Loucy (cell line): Measurements from ENCODE around the gene ACP4.

Source experiments
- H2AFZ ChIP-seq: fragments of 200-600 bp; sonication (generic); 2 replicates; pipeline ENCODE4 v1.6.0; 2016; ENCODE audit warnings: antibody characterized with exemption, mild to moderate bottlenecking, low read length, moderate library complexity
- H3F3A ChIP-seq: fragments of 200-600 bp; 2 replicates; pipeline ENCODE4 v1.6.0; 2016; ENCODE audit warnings: antibody characterized with exemption, low read depth, mild to moderate bottlenecking
- H3K27me3 ChIP-seq: fragments of 200-600 bp; sonication (generic); 2 replicates; pipeline ENCODE4 v1.6.1; 2014; ENCODE audit warnings: low read length, mild to moderate bottlenecking; ENCODE audit not compliant: insufficient read depth, poor library complexity, severe bottlenecking
- H3K36me3 ChIP-seq: fragments of 200-600 bp; sonication (generic); 2 replicates; pipeline ENCODE4 v1.6.1; 2016; ENCODE audit warnings: low read length; ENCODE audit not compliant: insufficient read depth
- H3K4me1 ChIP-seq: fragments of 200-600 bp; sonication (generic); 2 replicates; pipeline ENCODE4 v1.5.1; 2014; ENCODE audit warnings: low read length, mild to moderate bottlenecking; ENCODE audit not compliant: insufficient read depth, poor library complexity, severe bottlenecking
- H3K4me2 ChIP-seq: fragments of 200-600 bp; sonication (generic); 2 replicates; pipeline ENCODE4 v1.6.0; 2014; ENCODE audit warnings: antibody characterized with exemption, low read length, low read depth, mild to moderate bottlenecking; ENCODE audit not compliant: poor library complexity, severe bottlenecking
- H3K4me3 ChIP-seq: fragments of 200-600 bp; sonication (generic); 2 replicates; pipeline ENCODE4 v1.5.1; 2014; ENCODE audit warnings: low read length, mild to moderate bottlenecking, mixed read lengths; ENCODE audit not compliant: poor library complexity, severe bottlenecking
- H3K79me2 ChIP-seq: fragments of 200-600 bp; sonication (generic); 2 replicates; pipeline ENCODE4 v1.6.1; 2014; ENCODE audit warnings: low read length; ENCODE audit not compliant: insufficient read depth
- H3K9ac ChIP-seq: fragments of 200-600 bp; sonication (generic); 2 replicates; pipeline ENCODE4 v1.6.0; 2014; ENCODE audit warnings: mild to moderate bottlenecking, low read depth, low read length, moderate library complexity; ENCODE audit not compliant: poor library complexity, severe bottlenecking
- H3K9me2 ChIP-seq: fragments of 200-600 bp; sonication (generic); replicated peaks from 2 replicates; pipeline ENCODE4 v1.6.1; 2016; ENCODE audit warnings: low read depth, low read length, mixed read lengths
- H3K9me3 ChIP-seq: fragments of 200-600 bp; sonication (generic); 2 replicates; pipeline ENCODE4 v1.6.1; 2014; ENCODE audit warnings: mild to moderate bottlenecking, antibody characterized with exemption, low read length, low read depth; ENCODE audit not compliant: insufficient read depth
- H4K20me1 ChIP-seq: fragments of 200-600 bp; sonication (generic); 2 replicates; pipeline ENCODE4 v1.6.0; 2014; ENCODE audit warnings: antibody characterized with exemption, low read length, mild to moderate bottlenecking; ENCODE audit not compliant: insufficient read depth, poor library complexity, severe bottlenecking
- EZH2phosphoT487 ChIP-seq: fragments of 200-600 bp; IDR thresholded peaks from 2 replicates; pipeline ENCODE4 v1.6.1; 2018; ENCODE audit warnings: antibody characterized with exemption, mild to moderate bottlenecking, moderate library complexity, borderline replicate concordance
- TF ChIP-seq, protein P1 (sequence below): fragments of 200-600 bp; sonication (generic); conservative IDR thresholded peaks from 2 replicates; pipeline ENCODE4 v1.5.1; 2014; ENCODE audit warnings: mild to moderate bottlenecking, antibody characterized with exemption, low read length

ACP4 gene

DNA sequence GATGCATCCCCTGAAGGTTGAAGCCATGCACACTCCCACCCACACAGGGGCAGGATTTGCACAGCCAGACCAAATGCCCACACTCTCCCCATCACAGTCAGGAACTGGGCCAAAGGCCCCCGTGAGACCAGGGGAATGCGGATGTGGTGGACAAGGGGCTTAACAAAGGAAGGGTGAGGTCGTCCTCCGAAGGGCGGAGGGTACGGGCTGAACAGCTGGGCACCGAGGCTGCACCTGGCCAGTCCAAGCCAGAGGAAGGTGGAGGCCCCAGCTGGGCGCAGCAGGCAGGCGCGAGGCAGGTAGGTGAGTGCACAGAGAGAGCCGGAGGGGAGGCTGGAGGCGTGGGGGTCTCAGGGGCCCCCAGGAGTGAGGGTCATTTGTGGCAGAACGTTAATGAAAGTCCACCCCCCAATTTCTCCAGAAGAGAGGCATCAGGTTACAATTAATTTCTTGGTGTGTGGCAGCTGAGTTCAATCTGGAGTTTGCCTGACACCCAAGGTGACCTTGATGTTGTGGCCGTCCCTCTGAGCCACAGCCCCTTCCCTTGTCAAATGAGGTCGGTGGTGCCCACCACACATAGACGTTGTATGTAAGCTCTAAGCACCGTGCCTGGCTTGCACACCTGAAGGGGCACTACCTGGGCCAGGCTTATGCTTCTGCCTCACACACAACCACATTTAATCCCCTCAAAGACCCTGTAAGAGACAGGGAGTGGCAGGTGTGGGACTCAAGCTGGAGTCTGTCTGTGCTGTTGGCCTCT lies 40.2 kb downstream of the ACP4 start:
- H3K4me3 ChIP-seq: no peak overlapping the region
- no peaks in the 10 kb centered on the region for H3K79me2 ChIP-seq
- H3K4me2 ChIP-seq: no peak overlapping the region
- H3K4me1 ChIP-seq: no peaks in the 10 kb centered on the region
- H3K9ac ChIP-seq: no peak overlapping the region
- no peaks in the 10 kb centered on the region for H3K9me3 ChIP-seq
- H4K20me1 ChIP-seq: no peaks in the 10 kb centered on the region
- H2AFZ ChIP-seq: no peak overlapping the region
- no peaks in the 10 kb centered on the region for H3K36me3 ChIP-seq
- TF ChIP-seq EZH2phosphoT487: no peak
- TF ChIP-seq, protein P1, sequence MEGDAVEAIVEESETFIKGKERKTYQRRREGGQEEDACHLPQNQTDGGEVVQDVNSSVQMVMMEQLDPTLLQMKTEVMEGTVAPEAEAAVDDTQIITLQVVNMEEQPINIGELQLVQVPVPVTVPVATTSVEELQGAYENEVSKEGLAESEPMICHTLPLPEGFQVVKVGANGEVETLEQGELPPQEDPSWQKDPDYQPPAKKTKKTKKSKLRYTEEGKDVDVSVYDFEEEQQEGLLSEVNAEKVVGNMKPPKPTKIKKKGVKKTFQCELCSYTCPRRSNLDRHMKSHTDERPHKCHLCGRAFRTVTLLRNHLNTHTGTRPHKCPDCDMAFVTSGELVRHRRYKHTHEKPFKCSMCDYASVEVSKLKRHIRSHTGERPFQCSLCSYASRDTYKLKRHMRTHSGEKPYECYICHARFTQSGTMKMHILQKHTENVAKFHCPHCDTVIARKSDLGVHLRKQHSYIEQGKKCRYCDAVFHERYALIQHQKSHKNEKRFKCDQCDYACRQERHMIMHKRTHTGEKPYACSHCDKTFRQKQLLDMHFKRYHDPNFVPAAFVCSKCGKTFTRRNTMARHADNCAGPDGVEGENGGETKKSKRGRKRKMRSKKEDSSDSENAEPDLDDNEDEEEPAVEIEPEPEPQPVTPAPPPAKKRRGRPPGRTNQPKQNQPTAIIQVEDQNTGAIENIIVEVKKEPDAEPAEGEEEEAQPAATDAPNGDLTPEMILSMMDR: no peak
- no peaks in the 10 kb centered on the region for H3K27me3 ChIP-seq
- no peaks in the 10 kb centered on the region for H3F3A ChIP-seq
- H3K9me2 ChIP-seq: no peaks in the 10 kb centered on the region

DNA sequence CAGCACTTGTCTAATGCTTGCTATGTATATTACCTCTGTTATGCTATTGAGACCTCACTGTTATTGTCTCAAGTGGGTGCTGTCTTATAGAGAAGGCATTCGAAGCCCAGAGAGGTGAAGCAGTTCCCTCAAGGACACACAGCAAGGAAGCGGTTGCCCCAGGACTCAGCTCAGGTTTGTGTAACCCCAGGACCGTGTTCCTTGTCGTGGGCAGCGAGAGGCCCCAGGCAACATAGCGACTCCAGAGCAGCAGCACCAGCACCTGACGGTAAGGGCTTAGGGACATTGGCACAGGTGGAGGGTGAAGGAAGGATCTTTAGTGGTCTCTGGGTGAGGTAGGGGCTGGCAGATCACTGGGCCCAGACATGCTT lies 40.8 kb downstream of the ACP4 start:
- Histone ChIP-seq H3K9me3 (no peaks in the 10 kb centered on the region), H3K9ac (no peak overlapping the region), H4K20me1 (no peaks in the 10 kb centered on the region), H3K4me1 (no peaks in the 10 kb centered on the region), H3K27me3 (no peaks in the 10 kb centered on the region), H3K4me2 (no peak overlapping the region), H3K36me3 (no peaks in the 10 kb centered on the region), H3F3A (no peaks in the 10 kb centered on the region), H2AFZ (no peak overlapping the region), H3K9me2 (no peaks in the 10 kb centered on the region), H3K4me3 (no peak overlapping the region), H3K79me2 (no peaks in the 10 kb centered on the region)
- TF ChIP-seq, protein P1: no peak
- TF ChIP-seq EZH2phosphoT487: no peak

- no peaks in the 10 kb centered on the region for H3K9me3 ChIP-seq
- H2AFZ ChIP-seq: no peak overlapping the region
- TF ChIP-seq, protein P1: no peak
- TF ChIP-seq EZH2phosphoT487: no peak
- H3K4me2 ChIP-seq: no peak overlapping the region
- no peaks in the 10 kb centered on the region for H3K79me2 ChIP-seq
- H3K36me3 ChIP-seq: no peaks in the 10 kb centered on the region
- H3K27me3 ChIP-seq: no peaks in the 10 kb centered on the region
- H3F3A ChIP-seq: no peaks in the 10 kb centered on the region
- H3K9me2 ChIP-seq: no peaks in the 10 kb centered on the region
- H3K4me3 ChIP-seq: no peak overlapping the region
- H3K9ac ChIP-seq: no peak overlapping the region
- H4K20me1 ChIP-seq: no peaks in the 10 kb centered on the region
- no peaks in the 10 kb centered on the region for H3K4me1 ChIP-seq
Observed at GRCh38 chr19:50832666-50833065, 42.5 kb downstream of the ACP4 start.
